ENCODE results near the gene XYLB. TPM values are rescaled to one million over a fixed set of nuclear protein-coding genes. Genes with fewer than 3 reads are reported as not detected.
A peak's percentile ranks its signal among the peaks of the same experiment; 100 is the strongest.

XYLB gene
- total and polyA plus RNA-seq, 4 donors, result 4.0 to 7.5 (median 6.4) TPM

GRCh38 chr3:38312356-38312755 is 34.2 kb upstream of the XYLB start:
- Histone ChIP-seq H3K27ac (ENCODE audit: low read depth, low read length) (no peak overlapping the region), H3K9me3 (ENCODE audit: control insufficient read depth, insufficient read depth, low read length) (no peaks in the 10 kb centered on the region), H3K27me3 (ENCODE audit: control insufficient read depth, insufficient read depth, low read length) (no peaks in the 10 kb centered on the region), H3K4me3 (ENCODE audit: low read depth, low read length) (no peak overlapping the region), H3K4me1 (ENCODE audit: control insufficient read depth, insufficient read depth, low read length) (no peaks in the 10 kb centered on the region), H3K36me3 (ENCODE audit: control insufficient read depth, insufficient read depth, low read length) (peaks cover 13% of the 10 kb centered on the region)
- WGBS (ENCODE audit: insufficient coverage), result 100% methylated on average over 1 of the region's 3 CpGs
- DNase-seq (ENCODE audit: low read depth in 4 of 6, low spot score in 6 of 6), result no peak

GRCh38 chr3:38313263-38313662 is 33.3 kb upstream of the XYLB start:
- H3K36me3 ChIP-seq (ENCODE audit: control insufficient read depth, insufficient read depth, low read length), result peaks cover 8% of the 10 kb centered on the region
- no peaks in the 10 kb centered on the region for H3K27me3 ChIP-seq (ENCODE audit: control insufficient read depth, insufficient read depth, low read length)
- no peak overlapping the region for H3K27ac ChIP-seq (ENCODE audit: low read depth, low read length)
- no peaks in the 10 kb centered on the region for H3K9me3 ChIP-seq (ENCODE audit: control insufficient read depth, insufficient read depth, low read length)
- WGBS (ENCODE audit: insufficient coverage), result 90% methylated on average over 4 of the region's 5 CpGs
- no peak for DNase-seq (ENCODE audit: low read depth in 4 of 6, low spot score in 6 of 6)
- H3K4me1 ChIP-seq (ENCODE audit: control insufficient read depth, insufficient read depth, low read length), result no peaks in the 10 kb centered on the region
- H3K4me3 ChIP-seq (ENCODE audit: low read depth, low read length), result no peak overlapping the region

DNA sequence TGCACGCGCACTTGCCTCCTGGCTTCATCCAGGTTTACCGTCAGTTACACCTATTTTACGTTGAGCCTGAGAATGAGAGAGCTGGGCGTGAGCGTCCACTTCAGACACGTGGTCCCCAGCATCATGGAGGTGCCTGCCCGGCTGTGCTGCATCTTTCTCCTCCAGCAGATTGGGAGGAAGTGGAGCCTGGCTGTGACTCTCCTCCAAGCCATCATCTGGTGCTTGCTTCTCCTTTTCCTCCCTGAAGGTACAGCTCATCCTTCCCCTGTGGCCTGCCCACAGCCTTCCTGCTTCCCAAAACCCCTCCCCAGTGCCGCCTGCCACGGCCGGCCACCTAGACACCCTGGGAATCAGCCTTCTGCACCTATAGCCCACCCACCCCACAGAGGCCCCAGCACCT is 32.9 kb upstream of the XYLB start:
- Histone ChIP-seq H3K4me3 (ENCODE audit: low read depth, low read length) (no peak overlapping the region), H3K27ac (ENCODE audit: low read depth, low read length) (no peak overlapping the region), H3K27me3 (ENCODE audit: control insufficient read depth, insufficient read depth, low read length) (no peaks in the 10 kb centered on the region), H3K36me3 (ENCODE audit: control insufficient read depth, insufficient read depth, low read length) (peaks cover 8% of the 10 kb centered on the region), H3K9me3 (ENCODE audit: control insufficient read depth, insufficient read depth, low read length) (no peaks in the 10 kb centered on the region), H3K4me1 (ENCODE audit: control insufficient read depth, insufficient read depth, low read length) (no peaks in the 10 kb centered on the region)
- DNase-seq (ENCODE audit: low read depth in 4 of 6, low spot score in 6 of 6), result no peak
- WGBS (ENCODE audit: insufficient coverage), result 85% methylated on average over 11 of the region's 11 CpGs

DNA sequence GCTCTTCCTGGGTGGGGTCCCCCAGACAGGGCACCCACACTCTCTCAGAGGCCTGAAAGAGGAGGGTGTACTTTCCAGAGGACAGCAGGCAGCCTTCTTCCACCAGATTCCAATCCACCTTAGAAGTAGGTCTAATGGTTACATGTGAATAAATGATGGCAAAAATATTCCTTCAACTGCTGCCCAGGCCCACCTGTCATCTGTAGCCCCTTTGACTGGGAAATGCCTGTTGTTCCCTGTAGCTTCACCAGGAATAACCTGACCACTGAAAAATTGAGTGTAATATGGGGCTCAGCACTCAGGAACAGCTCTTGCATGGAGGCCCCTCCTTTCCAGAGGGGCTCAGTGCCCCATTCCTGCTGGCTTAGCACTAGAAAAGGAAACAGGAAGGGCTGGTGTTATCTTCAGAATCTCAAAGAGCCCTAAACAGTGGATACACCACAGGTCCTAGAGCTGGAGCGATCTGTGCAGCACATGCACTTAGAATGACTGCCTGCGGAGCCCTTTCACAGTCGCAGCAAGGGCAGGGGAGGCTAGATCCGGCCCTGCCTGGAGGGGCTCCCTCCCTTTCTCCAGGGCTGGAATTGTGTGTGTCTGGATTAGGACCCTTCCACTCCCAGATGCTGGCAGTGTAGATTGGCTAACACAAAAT is 32.3 kb upstream of the XYLB start:
- WGBS (ENCODE audit: insufficient coverage), result 28% methylated on average over 4 of the region's 4 CpGs
- no peaks in the 10 kb centered on the region for H3K9me3 ChIP-seq (ENCODE audit: control insufficient read depth, insufficient read depth, low read length)
- no peak overlapping the region for H3K27ac ChIP-seq (ENCODE audit: low read depth, low read length)
- H3K4me3 ChIP-seq (ENCODE audit: low read depth, low read length), result no peak overlapping the region
- H3K4me1 ChIP-seq (ENCODE audit: control insufficient read depth, insufficient read depth, low read length), result no peaks in the 10 kb centered on the region
- DNase-seq (ENCODE audit: low read depth in 4 of 6, low spot score in 6 of 6), result peak in 1 of 6 donors; percentile 2
- peaks cover 8% of the 10 kb centered on the region for H3K36me3 ChIP-seq (ENCODE audit: control insufficient read depth, insufficient read depth, low read length)
- no peaks in the 10 kb centered on the region for H3K27me3 ChIP-seq (ENCODE audit: control insufficient read depth, insufficient read depth, low read length)

DNA sequence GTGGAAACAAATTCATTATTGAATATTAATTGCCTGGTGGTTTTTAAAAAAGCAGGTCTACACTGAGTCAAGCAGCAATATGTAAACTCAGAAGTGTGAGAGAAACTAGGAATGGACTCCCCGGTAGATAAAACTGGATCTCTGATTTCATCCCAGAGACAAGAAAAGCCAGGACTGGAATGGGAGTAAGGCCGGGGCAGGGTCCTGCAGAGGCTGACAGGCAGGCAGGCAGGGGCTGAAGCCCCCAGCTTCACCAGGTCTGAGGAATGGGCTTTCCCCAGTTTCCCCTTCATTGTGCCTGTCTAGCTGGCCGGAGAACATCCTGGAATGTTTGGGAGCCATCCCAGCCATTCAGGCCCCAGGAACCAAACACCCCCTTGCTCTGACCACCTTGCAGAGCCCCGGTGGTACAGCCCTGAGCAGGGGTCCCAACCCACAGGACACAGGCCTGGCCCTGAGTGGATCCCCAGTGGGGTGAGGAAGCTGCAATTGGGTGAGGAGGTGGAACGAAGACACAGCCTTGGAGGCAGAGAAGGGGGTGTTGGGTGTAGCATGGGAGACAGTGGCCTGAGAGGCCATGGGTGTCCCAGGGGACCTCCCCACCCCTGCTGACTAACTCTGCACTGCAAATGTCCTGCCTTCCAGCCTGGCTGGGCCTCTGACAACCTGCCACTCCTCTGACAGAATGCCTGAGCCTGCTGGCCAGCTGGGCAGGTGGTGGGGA is 31.7 kb upstream of the XYLB start:
- no peaks in the 10 kb centered on the region for H3K27me3 ChIP-seq (ENCODE audit: control insufficient read depth, insufficient read depth, low read length)
- 71% methylated on average over 3 of the region's 5 CpGs for WGBS (ENCODE audit: insufficient coverage)
- H3K4me3 ChIP-seq (ENCODE audit: low read depth, low read length), result no peak overlapping the region
- DNase-seq (ENCODE audit: low read depth in 4 of 6, low spot score in 6 of 6), result no peak
- H3K27ac ChIP-seq (ENCODE audit: low read depth, low read length), result no peak overlapping the region
- no peaks in the 10 kb centered on the region for H3K4me1 ChIP-seq (ENCODE audit: control insufficient read depth, insufficient read depth, low read length)
- no peaks in the 10 kb centered on the region for H3K9me3 ChIP-seq (ENCODE audit: control insufficient read depth, insufficient read depth, low read length)
- H3K36me3 ChIP-seq (ENCODE audit: control insufficient read depth, insufficient read depth, low read length), result peaks cover 8% of the 10 kb centered on the region

DNA sequence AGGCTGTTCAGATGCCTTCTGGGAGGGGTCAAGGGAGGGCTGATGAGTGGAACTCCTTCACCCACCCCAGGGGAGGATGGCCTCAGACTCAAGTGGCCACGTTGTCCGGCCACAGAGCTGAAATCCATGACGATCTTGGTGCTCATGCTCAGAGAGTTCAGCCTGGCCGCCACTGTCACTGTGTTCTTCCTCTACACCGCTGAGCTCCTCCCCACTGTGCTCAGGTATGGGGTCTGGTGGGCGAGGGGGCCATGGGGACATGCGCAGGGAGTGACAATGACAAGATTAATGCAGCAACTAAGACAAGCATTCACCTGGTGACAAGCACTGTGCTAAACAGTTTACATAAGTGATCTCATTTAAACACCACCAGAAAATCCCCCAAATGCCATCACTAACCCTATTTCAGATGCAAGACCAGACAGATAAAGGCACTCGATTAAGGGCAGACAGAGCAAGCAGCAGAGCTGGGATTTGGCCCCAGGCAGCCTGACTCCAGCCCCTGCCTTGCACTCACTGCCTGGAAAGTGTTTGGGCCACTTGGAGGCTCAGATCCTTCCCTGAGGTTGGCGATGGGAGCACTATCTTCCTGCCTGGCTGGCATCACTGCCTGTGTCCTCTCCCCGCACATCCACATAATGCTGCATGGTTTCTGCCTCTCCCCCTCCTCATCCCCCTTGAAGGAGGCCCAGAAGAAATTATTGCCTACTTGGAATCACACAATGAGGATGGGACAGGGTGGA is 30.9 kb upstream of the XYLB start:
- Histone ChIP-seq H3K27me3 (ENCODE audit: control insufficient read depth, insufficient read depth, low read length) (no peaks in the 10 kb centered on the region), H3K9me3 (ENCODE audit: control insufficient read depth, insufficient read depth, low read length) (no peaks in the 10 kb centered on the region), H3K4me3 (ENCODE audit: low read depth, low read length) (no peak overlapping the region), H3K27ac (ENCODE audit: low read depth, low read length) (no peak overlapping the region), H3K36me3 (ENCODE audit: control insufficient read depth, insufficient read depth, low read length) (peaks cover 8% of the 10 kb centered on the region), H3K4me1 (ENCODE audit: control insufficient read depth, insufficient read depth, low read length) (no peaks in the 10 kb centered on the region)
- no peak for DNase-seq (ENCODE audit: low read depth in 4 of 6, low spot score in 6 of 6)
- WGBS (ENCODE audit: insufficient coverage), result 87% methylated on average over 7 of the region's 10 CpGs

DNA sequence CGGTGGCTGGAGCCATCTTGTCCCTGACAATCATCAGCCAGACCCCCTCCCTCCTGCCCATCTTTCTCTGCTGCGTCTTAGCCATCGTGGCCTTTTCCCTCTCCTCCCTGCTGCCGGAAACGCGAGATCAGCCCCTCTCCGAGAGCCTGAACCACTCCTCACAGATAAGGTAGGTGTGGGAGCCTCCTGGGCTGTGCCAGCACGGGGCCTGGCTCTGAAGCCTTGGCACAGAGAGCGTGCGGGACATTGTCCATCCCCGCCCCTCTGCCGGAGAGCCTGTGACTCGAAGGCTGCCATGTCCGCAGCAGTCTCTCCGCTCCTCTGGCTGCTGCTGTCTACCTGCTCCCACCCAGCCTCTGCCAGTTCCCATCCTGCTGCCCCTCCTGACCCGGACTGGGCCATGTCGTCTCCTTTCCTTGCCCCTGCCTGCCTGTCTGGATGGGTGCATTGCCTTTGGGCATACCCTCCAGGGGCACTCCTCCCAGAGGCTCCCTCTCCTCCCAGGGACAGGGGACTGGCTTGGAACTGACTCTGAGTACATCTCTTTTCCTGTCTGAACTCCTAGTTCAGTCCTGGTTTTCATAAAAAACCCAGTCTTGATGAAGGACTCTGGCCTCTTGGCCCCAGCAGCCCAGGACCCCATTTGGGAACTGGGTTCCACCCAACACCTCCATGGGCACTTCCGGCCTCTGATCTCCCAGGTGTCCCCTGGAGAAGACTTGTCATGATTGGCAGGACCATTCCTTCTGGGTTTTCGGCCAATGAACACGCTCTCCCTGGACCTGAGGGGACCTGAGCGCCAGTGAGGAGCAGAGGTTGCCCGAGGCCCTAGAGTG is 30.0 kb upstream of the XYLB start:
- DNase-seq (ENCODE audit: low read depth in 4 of 6, low spot score in 6 of 6), result no peak
- no peak overlapping the region for H3K27ac ChIP-seq (ENCODE audit: low read depth, low read length)
- H3K36me3 ChIP-seq (ENCODE audit: control insufficient read depth, insufficient read depth, low read length), result peaks cover 8% of the 10 kb centered on the region
- 85% methylated on average over 19 of the region's 22 CpGs for WGBS (ENCODE audit: insufficient coverage)
- no peaks in the 10 kb centered on the region for H3K4me1 ChIP-seq (ENCODE audit: control insufficient read depth, insufficient read depth, low read length)
- no peak overlapping the region for H3K4me3 ChIP-seq (ENCODE audit: low read depth, low read length)
- no peaks in the 10 kb centered on the region for H3K9me3 ChIP-seq (ENCODE audit: control insufficient read depth, insufficient read depth, low read length)
- no peaks in the 10 kb centered on the region for H3K27me3 ChIP-seq (ENCODE audit: control insufficient read depth, insufficient read depth, low read length)

GRCh38 chr3:38317192-38317759 is 29.3 kb upstream of the XYLB start:
- no peak for DNase-seq (ENCODE audit: low read depth in 4 of 6, low spot score in 6 of 6)
- 94% methylated on average over 5 of the region's 7 CpGs for WGBS (ENCODE audit: insufficient coverage)
- Histone ChIP-seq H3K4me3 (ENCODE audit: low read depth, low read length) (no peak overlapping the region), H3K27ac (ENCODE audit: low read depth, low read length) (no peak overlapping the region), H3K36me3 (ENCODE audit: control insufficient read depth, insufficient read depth, low read length) (peaks cover 8% of the 10 kb centered on the region), H3K27me3 (ENCODE audit: control insufficient read depth, insufficient read depth, low read length) (no peaks in the 10 kb centered on the region), H3K4me1 (ENCODE audit: control insufficient read depth, insufficient read depth, low read length) (no peaks in the 10 kb centered on the region), H3K9me3 (ENCODE audit: control insufficient read depth, insufficient read depth, low read length) (no peaks in the 10 kb centered on the region)
